Vagina (tissue), 2 donors: Measurements from ENCODE around the gene NEK6. TPM values are rescaled to one million over a fixed set of nuclear protein-coding genes. Genes with fewer than 3 reads are reported as not detected.
A peak's percentile ranks its signal among the peaks of the same experiment; 100 is the strongest.

Experiments
- DNase-seq, 2 donors: peaks; one replicate each; pipeline ENCODE4 v3.0.0-alpha.2; 2017; ENCODE audit errors: extremely low spot score in 2 of 2
- H3K27ac ChIP-seq: fragments of 200-600 bp; sonication (generic); one replicate; pipeline ENCODE4 v1.5.1; 2019
- H3K27me3 ChIP-seq: fragments of 200-600 bp; sonication (generic); one replicate; pipeline ENCODE4 v1.5.1; 2019
- H3K36me3 ChIP-seq, 2 donors: fragments of 200-600 bp; sonication (generic); one replicate each; pipeline ENCODE4 v1.5.1; 2017 to 2019
- H3K4me1 ChIP-seq: fragments of 200-600 bp; sonication (generic); one replicate; pipeline ENCODE4 v1.5.1; 2019
- H3K4me3 ChIP-seq, 2 donors: fragments of 200-600 bp; sonication (generic); 1 replicate in 1 of 2; 2 replicates in 1 of 2; pipeline ENCODE4 v1.5.1; 2016 to 2019
- H3K9me3 ChIP-seq: fragments of 200-600 bp; sonication (generic); one replicate; pipeline ENCODE4 v1.5.1; 2019
- CTCF ChIP-seq, 3 experiments: fragments of 450-650 bp in 2 of 3; fragments of 200-600 bp in 1 of 3; sonication (generic) in 1 of 3; IDR thresholded peaks; one replicate each; pipeline ENCODE4 v1.5.1; 2017 to 2019; ENCODE audit warnings: antibody characterized with exemption in 3 of 3, mild to moderate bottlenecking in 2 of 3, moderate library complexity in 2 of 3
- POLR2A ChIP-seq, 2 donors: fragments of 450-650 bp; IDR thresholded peaks; one replicate each; pipeline ENCODE4 v1.6.1; 2017; ENCODE audit warnings: antibody characterized with exemption in 2 of 2, mild to moderate bottlenecking in 2 of 2, moderate library complexity in 2 of 2
- POLR2AphosphoS5 ChIP-seq, 2 donors: sonication (generic); formaldehyde crosslinking; IDR thresholded peaks; one replicate each; pipeline ENCODE4 v1.9.0; 2017; ENCODE audit warnings: antibody characterized with exemption in 2 of 2, mild to moderate bottlenecking in 2 of 2, low read depth in 1 of 2; ENCODE audit not compliant: insufficient read depth in 1 of 2
- intact Hi-C: fragments of 100-400 bp; cut with DNase I; formaldehyde crosslinking; loops from one replicate; pipeline ENCODE4 v1.15.1; 2023
- total RNA-seq: library from RNA; depleted of rRNA; stranded (reverse); fragments of >200 nt; gene quantifications from one replicate; pipeline ENCODE4 v1.2.3, GENCODE V29; 2016

Gene NEK6
- total RNA-seq, 1 donor from 2014 or later: 44.4 TPM

- H3K9me3 ChIP-seq: no peaks in the 10 kb centered on the region
- DNase-seq: no peak
- H3K27ac ChIP-seq: no peak overlapping the region
- H3K4me1 ChIP-seq: peaks cover 54% of the 10 kb centered on the region
- no peak overlapping the region for H3K4me3 ChIP-seq
- no peaks in the 10 kb centered on the region for H3K27me3 ChIP-seq
- intact Hi-C loops: loop anchor here (10.0 kb wide), 1 partner anchor 50 kb away; no protein-coding TSS in a partner anchor
- no peaks in the 10 kb centered on the region for H3K36me3 ChIP-seq
- no peak for TF ChIP-seq POLR2AphosphoS5 (IDR thresholded peaks at IDR 0.05; ENCODE audit: insufficient read depth in 1 of 2, low read depth in 1 of 2)
- TF ChIP-seq CTCF (IDR thresholded peaks at IDR 0.05): no peak
- no peak for TF ChIP-seq POLR2A (IDR thresholded peaks at IDR 0.05)
These were observed 37.5 kb downstream of the NEK6 start for GRCh38 chr9:124295159-124295794.

- H3K36me3 ChIP-seq: no peaks in the 10 kb centered on the region
- H3K27ac ChIP-seq: no peak overlapping the region
- no peaks in the 10 kb centered on the region for H3K9me3 ChIP-seq
- intact Hi-C loops: loop anchor here (10.0 kb wide), 1 partner anchor 51 kb away; no protein-coding TSS in a partner anchor
- no peak for DNase-seq
- H3K27me3 ChIP-seq: no peaks in the 10 kb centered on the region
- no peak for TF ChIP-seq POLR2A (IDR thresholded peaks at IDR 0.05)
- no peak for TF ChIP-seq CTCF (IDR thresholded peaks at IDR 0.05)
- TF ChIP-seq POLR2AphosphoS5 (IDR thresholded peaks at IDR 0.05; ENCODE audit: insufficient read depth in 1 of 2, low read depth in 1 of 2): no peak
- no peak overlapping the region for H3K4me3 ChIP-seq
- H3K4me1 ChIP-seq: peaks cover 48% of the 10 kb centered on the region
These were observed 38.3 kb downstream of the NEK6 start for GRCh38 chr9:124296094-124296493.

- DNase-seq: no peak
- Histone ChIP-seq H3K36me3 (no peaks in the 10 kb centered on the region), H3K4me3 (no peak overlapping the region), H3K4me1 (peaks cover 39% of the 10 kb centered on the region), H3K27ac (no peak overlapping the region), H3K9me3 (no peaks in the 10 kb centered on the region), H3K27me3 (no peaks in the 10 kb centered on the region)
- no peak for TF ChIP-seq CTCF (IDR thresholded peaks at IDR 0.05)
- no peak for TF ChIP-seq POLR2AphosphoS5 (IDR thresholded peaks at IDR 0.05; ENCODE audit: insufficient read depth in 1 of 2, low read depth in 1 of 2)
- no peak for TF ChIP-seq POLR2A (IDR thresholded peaks at IDR 0.05)
- intact Hi-C loops: loop anchor here (10.0 kb wide), 1 partner anchor 52 kb away; no protein-coding TSS in a partner anchor
These were observed 39.2 kb downstream of the NEK6 start for GRCh38 chr9:124296796-124297550.

- TF ChIP-seq POLR2A (IDR thresholded peaks at IDR 0.05) (no peak), POLR2AphosphoS5 (IDR thresholded peaks at IDR 0.05; ENCODE audit: insufficient read depth in 1 of 2, low read depth in 1 of 2) (peak; percentile 30 to 37)
- no peak for DNase-seq
- H3K4me1 ChIP-seq: peaks cover 36% of the 10 kb centered on the region
These were observed 39.8 kb downstream of the NEK6 start for GRCh38 chr9:124297551-124297901.

GRCh38 chr9:124297915-124298645, 40.3 kb downstream of the NEK6 start:
- Histone ChIP-seq H3K36me3 (no peaks in the 10 kb centered on the region), H3K4me1 (peaks cover 36% of the 10 kb centered on the region), H3K4me3 (no peak overlapping the region), H3K9me3 (no peaks in the 10 kb centered on the region), H3K27me3 (no peaks in the 10 kb centered on the region), H3K27ac (no peak overlapping the region)
- no peak for DNase-seq
- intact Hi-C loops: loop anchor here (10.0 kb wide), 1 partner anchor 53 kb away; no protein-coding TSS in a partner anchor
- no peak for TF ChIP-seq CTCF (IDR thresholded peaks at IDR 0.05)
- TF ChIP-seq POLR2A (IDR thresholded peaks at IDR 0.05): no peak
- no peak for TF ChIP-seq POLR2AphosphoS5 (IDR thresholded peaks at IDR 0.05; ENCODE audit: insufficient read depth in 1 of 2, low read depth in 1 of 2)

More at GRCh38 chr9:124297551-124297901, 39.8 kb downstream of the NEK6 start:
- intact Hi-C loops: loop anchor here (10.0 kb wide), 1 partner anchor 53 kb away; no protein-coding TSS in a partner anchor
- Histone ChIP-seq H3K9me3 (no peaks in the 10 kb centered on the region), H3K4me3 (no peak overlapping the region), H3K27me3 (no peaks in the 10 kb centered on the region), H3K27ac (no peak overlapping the region), H3K36me3 (no peaks in the 10 kb centered on the region)
